NB4 (cell line): ENCODE data around the gene DTNA.
A peak's percentile ranks its signal among the peaks of the same experiment; 100 is the strongest.
"Not testable (repeated sequence)": the region's sequence is repeated elsewhere in the genome, so short reads cannot be mapped to it uniquely, and the experiment has no call there.

Source experiments
- DNase-seq: peaks from one replicate; pipeline ENCODE4 v3.0.0; 2010; ENCODE audit warnings: low read depth
- H3K4me3 ChIP-seq: one replicate; pipeline ENCODE4 v1.5.1; 2011; ENCODE audit warnings: mild to moderate bottlenecking, low read depth, low read length, moderate library complexity
- MYC ChIP-seq: IDR thresholded peaks from 2 replicates; pipeline ENCODE4 v1.6.1; 2011; ENCODE audit warnings: low read depth, low read length
- POLR2A ChIP-seq: IDR thresholded peaks from 2 replicates; pipeline ENCODE4 v1.6.1; 2011; ENCODE audit warnings: mild to moderate bottlenecking; ENCODE audit not compliant: insufficient read length; ENCODE audit errors: extremely low read depth
- TF ChIP-seq, protein P1 (sequence below): IDR thresholded peaks from one replicate; pipeline ENCODE4 v1.5.1; 2012; ENCODE audit warnings: low read depth, low read length
- TF ChIP-seq, protein P2 (sequence below): IDR thresholded peaks from 2 replicates; pipeline ENCODE4 v1.6.1; 2011; ENCODE audit warnings: low read depth, low read length

DTNA gene

DNA sequence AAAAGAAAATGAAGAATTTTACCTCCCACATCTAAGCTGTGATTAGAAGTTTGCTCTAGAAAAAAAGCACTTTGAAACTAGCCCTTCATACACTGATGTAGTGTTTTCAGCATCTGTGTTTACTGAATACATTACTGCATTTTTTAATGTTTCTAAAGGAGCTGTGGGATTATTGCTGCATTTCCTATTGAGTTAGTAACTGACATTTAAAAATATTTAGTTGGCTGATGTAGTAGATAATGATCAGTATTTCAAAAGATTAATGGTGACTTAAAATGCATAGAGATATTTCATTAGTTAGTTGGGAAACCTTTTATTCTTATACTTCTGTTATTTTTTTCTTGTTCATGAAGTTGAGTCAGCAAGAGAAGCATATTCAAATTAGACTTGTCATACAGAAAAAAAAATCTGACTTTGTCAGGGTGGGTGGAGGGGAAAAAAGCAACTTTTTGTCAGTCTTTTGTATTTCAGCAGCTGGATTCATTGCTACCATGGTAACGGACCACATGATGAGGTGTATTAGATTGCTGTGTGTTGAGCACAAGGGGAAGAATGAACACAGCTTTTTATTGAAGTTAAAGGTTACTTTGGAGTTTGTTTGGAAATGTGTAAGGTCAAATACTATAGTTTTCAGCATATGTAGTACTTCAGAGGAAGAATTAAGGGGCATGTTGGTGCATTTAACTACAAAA lies at the start of gene DTNA:
Gene DTNA, plus strand, starts transcription at position 549 of the 692 bp plus-strand sequence. CDS start 45,679 bp downstream, outside the sequence.
- TF ChIP-seq, protein P1, sequence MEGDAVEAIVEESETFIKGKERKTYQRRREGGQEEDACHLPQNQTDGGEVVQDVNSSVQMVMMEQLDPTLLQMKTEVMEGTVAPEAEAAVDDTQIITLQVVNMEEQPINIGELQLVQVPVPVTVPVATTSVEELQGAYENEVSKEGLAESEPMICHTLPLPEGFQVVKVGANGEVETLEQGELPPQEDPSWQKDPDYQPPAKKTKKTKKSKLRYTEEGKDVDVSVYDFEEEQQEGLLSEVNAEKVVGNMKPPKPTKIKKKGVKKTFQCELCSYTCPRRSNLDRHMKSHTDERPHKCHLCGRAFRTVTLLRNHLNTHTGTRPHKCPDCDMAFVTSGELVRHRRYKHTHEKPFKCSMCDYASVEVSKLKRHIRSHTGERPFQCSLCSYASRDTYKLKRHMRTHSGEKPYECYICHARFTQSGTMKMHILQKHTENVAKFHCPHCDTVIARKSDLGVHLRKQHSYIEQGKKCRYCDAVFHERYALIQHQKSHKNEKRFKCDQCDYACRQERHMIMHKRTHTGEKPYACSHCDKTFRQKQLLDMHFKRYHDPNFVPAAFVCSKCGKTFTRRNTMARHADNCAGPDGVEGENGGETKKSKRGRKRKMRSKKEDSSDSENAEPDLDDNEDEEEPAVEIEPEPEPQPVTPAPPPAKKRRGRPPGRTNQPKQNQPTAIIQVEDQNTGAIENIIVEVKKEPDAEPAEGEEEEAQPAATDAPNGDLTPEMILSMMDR, result no peak
- no peak for TF ChIP-seq POLR2A
- TF ChIP-seq, protein P2, sequence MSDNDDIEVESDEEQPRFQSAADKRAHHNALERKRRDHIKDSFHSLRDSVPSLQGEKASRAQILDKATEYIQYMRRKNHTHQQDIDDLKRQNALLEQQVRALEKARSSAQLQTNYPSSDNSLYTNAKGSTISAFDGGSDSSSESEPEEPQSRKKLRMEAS, result no peak
- TF ChIP-seq MYC, result no peak
- DNase-seq, result peak; percentile 18
- H3K4me3 ChIP-seq, result no peak within 1 kb of the TSS

DNA sequence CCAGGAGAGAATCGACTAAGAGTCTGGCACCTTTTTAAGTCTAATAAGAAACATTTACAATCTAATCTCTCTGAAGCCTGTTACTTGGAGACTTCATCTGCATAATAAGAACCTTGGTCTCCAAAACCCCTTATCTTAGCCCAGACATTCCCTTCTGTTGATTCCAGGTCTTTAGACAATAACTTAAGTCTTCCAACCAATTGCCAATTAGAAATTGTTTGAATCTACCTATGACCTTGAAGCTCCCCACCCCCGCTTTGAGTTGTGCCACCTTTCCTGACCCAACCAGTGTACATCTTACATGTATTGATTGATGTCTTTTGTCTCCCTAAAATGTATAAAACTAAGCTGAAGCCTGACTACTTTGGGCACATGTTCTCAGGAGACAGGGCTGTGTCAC lies 49.5 kb upstream of the DTNA start:
- no peak for DNase-seq
- TF ChIP-seq POLR2A, result no peak

DNA sequence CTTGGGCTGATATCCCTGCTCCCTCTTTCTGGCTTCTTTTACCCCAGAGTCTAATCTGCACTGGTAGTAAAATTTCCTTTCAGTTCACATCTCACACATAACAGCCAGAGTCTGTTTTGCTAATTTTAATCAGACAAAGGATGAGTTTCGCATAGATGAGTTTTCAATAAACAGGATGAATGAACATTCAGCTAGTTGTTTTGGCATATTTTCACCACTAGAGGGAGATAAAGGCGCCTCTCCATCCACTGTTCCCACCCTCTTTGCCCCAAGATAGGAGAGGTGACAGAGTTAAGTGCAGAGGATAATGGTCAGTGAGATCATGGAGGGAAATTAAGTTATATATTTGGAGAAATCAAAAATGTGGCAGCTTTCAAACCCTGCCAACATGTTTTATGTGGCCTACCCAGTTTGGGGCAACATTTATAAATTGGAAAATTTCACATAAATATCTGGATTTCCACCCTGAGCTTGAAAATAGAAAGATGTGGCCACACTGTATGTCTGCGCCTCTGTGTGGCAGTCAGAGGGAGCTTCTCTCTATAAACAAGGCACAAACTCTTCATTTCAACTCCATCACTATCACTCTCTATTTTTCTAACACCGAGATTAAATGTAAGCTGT lies 48.5 kb upstream of the DTNA start:
- DNase-seq, result peak; percentile 48
- TF ChIP-seq, protein P1, result peak; percentile 50
- TF ChIP-seq, protein P2, result no peak
- no peak overlapping the region for H3K4me3 ChIP-seq

More for the DNA sequence above, 49.5 kb upstream of the DTNA start:
- no peak overlapping the region for H3K4me3 ChIP-seq

DNA sequence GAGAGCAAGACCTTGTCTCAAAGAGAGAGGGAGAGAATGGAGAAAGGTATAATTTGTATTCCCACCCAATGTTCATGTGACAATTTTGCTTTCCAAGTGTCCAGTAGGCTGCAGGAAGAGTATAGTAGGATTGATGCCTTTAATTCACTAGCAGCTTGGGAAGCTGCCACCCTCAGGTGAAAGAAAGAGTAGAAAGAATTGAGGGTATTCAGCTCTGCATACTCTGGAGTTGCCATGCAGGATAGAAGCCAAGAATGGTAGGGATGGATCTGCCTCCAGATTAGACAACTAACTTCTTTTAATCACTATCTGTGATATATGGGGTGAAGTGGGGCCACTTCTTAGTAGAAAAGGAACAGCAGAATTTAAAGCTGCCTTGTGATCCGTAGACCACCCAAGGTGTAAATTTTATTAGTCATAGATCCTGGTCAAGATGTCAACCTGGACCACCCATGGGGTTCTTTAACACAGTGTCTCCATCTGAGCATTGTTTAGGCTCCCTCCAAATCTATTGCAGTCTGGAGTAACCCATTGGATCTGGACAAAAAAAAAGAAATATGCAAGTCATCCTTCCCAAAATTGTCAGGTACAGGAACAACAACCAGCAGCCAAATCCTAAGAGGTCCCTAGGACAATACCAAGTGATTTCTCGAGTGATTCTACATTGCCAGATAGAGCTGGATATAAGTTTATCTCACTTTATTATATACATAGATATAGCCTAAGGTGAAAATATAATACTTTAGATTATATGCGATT lies 33.1 kb upstream of the DTNA start:
- TF ChIP-seq, protein P2, result no peak
- TF ChIP-seq, protein P1, result no peak
- no peak for TF ChIP-seq MYC
- TF ChIP-seq POLR2A, result no peak
- no peak overlapping the region for H3K4me3 ChIP-seq
- no peak for DNase-seq

DNA sequence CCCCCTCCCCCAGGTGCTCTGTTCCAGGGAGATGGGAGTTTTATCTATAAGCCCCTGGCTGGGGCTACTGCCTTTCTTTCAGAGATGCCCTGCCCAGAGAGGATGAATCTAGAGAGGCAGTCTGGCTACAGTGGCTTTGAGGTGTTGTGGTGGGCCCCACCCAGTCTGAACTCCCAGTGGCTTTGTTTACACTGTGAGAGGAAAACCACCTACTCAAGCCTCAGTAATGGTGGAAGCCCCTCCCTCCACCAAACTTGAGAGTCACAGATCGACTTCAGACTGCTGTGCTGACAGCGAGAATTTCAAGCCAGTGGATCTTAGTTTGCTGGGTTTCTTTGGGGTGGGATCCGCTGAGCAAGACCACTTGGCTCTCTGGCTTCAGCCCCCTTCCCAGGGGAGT lies 20.3 kb upstream of the DTNA start:
- not testable (repeated sequence) for H3K4me3 ChIP-seq, DNase-seq

DNA sequence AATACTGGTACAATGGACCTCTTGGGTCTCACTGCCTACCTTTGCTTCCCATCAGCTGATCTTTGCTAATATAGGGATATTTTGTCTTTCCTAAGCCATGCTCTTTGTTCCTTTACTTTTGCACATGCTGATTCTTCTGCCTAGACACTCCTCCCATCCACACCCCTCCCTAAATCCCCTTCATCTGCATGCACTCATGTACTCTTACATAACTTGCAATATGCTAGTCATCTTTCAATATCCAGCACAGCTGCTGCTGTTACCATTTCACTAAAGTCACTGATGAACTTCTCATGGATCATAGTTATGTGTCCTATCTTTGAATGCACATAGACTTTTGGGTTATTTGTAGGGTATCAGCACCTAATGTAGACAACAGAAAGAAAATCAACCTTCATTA lies 18.5 kb upstream of the DTNA start:
- DNase-seq, result no peak
- TF ChIP-seq, protein P1, result no peak
- TF ChIP-seq POLR2A, result no peak
- no peak for TF ChIP-seq MYC
- no peak overlapping the region for H3K4me3 ChIP-seq

DNA sequence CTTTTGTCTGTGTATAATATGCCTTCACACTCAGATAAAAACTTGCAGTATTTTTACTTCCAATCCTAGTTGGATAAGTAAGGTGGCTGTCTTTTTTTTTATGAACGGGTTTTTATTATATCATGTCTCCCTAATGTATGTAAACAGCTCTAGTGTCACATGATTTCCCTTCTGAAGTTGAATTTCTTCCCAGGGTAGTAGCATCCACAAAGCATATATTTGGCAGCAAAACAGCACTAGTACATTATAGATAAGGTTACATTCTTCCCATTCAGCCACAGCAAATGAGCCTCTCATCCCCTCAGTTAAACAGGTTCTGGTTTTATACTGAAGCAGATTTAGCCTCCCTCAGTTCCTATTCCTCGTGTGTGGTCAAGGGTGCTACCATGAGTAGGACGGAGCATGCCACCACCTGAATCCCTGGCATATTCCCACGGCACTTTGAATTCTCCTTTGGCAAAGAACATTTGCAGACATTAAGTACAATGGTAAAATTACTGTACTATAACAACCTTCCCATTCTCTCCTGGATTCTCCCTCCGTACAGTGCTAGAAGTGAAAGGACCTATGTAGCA lies 15.4 kb upstream of the DTNA start:
- no peak overlapping the region for H3K4me3 ChIP-seq
- TF ChIP-seq, protein P1, result no peak
- TF ChIP-seq MYC (no peak), POLR2A (no peak)
- TF ChIP-seq, protein P2, result no peak
- no peak for DNase-seq
